GM19467 (cell line): Measurements from ENCODE around the gene DGCR8.

Source experiments
- ATAC-seq: cut with Tn5 transposase; IDR thresholded peaks from one replicate; pipeline ENCODE4 v1.9.1; 2021; ENCODE audit warnings: mild to moderate bottlenecking, moderate library complexity; ENCODE audit not compliant: unreplicated experiment

The DGCR8 gene

GRCh38 chr22:20089226-20089976 lies 9.4 kb downstream of the DGCR8 start:
- ATAC-seq = no peak

DNA sequence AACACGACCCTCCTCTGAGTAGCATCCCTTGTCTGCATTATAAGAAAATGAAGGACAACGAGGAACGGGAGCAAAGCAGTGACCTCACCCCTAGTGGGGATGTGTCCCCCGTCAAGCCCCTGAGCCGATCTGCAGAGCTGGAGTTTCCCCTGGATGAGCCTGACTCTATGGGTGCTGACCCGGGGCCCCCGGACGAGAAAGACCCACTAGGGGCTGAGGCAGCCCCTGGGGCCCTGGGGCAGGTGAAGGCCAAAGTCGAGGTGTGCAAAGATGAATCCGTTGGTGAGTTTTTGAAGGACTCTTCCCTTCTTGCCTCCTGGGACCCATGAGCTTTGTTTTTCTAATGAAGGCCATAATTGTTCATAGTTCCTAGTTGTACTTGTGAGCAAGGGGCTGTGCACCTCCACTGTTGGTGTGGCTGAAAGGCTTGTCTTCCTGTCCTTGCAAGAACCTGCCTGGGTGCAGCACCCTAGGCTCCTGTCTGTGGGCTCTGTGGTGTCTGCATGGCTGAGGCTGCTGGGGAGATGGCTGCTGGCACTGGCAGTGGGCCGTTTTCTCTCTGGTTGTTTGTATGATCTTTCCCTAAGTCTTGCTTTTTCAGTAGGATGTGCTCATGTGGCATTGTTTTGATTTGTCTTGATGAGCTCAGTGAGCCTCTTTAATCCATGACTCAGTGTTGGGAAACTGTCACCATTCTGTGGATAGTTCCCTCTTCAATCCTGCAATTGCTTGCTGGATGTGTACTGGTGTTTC lies 10.1 kb downstream of the DGCR8 start:
- no peak for ATAC-seq

- ATAC-seq = no peak
Observed at GRCh38 chr22:20090730-20091240, 10.7 kb downstream of the DGCR8 start.

GRCh38 chr22:20091690-20092476 lies 11.8 kb downstream of the DGCR8 start:
- ATAC-seq = no peak

- ATAC-seq = no peak
Observed at GRCh38 chr22:20092477-20092854, 12.4 kb downstream of the DGCR8 start.

DNA sequence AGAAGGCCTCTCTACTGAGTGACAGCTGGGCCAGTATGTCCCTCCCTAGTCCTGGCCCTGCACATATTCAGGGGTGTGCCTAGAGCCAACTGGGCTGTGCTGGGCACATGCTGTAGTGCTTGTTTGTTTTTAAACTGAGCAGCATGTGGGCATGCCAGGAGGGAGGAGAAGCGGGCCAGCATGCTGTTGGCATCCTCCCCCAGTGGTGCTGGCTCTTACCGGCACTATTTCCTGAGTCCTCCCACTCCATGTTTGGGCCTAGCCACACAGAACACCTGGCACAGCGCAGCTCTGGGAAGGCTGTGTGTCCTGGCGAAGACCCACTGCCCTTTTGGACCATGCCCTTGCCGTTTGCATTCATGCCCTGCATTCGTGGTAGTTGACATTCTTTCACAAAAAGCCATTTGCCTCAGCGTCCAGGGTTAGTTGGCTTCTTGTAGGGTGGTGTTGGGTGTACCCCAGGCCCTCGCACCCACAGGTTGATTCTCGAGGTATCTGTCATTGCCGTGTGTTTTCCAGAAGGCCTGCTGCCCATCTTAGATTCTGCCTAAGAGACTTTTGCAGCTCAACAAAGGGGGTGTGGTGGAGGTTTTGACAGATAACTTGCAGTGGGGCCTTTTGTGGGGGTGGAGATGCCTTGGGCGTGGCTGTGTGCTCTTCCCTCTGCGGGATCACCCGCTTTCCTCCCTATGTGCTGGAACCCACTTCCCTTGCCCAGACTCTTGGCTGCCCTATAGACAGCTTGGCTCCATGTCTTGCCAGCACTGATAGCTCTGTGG lies 13.6 kb downstream of the DGCR8 start:
- no peak for ATAC-seq

- no peak for ATAC-seq
Observed at GRCh38 chr22:20094197-20094807, 14.3 kb downstream of the DGCR8 start.

- no peak for ATAC-seq
Observed at GRCh38 chr22:20095521-20095920, 15.5 kb downstream of the DGCR8 start.

- no peak for ATAC-seq
Observed at GRCh38 chr22:20096574-20097420, 16.8 kb downstream of the DGCR8 start.

DNA sequence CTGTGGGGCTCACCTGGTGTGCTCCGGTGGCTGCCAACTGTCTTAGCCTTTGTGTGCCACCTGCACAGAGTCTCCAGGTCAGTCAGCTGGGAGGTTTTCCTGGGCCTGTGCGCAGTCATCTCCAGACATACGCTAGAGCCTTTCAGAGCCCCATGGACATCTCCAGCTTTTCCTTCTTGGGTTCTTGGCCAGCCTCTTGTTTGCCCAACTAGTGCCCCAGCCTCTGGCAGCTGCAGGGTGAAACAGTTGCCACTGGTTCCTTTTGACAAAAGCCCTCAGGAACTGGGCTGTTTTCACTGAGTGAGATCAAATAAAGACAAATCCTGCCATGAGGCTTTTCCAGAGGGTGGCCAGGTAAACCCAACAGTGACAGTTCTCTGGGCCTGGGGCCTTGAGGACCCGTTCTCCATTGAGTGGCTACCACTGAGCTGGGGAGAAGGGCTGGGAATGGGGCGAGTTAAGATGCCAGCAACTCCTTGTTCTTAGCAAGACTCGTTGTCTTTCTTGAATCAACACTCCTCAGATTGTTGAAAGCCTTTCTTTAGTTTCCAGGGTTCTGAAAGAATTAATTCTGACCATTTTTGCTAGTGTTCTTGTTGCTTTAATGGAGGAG lies 19.2 kb downstream of the DGCR8 start:
- ATAC-seq = no peak

DNA sequence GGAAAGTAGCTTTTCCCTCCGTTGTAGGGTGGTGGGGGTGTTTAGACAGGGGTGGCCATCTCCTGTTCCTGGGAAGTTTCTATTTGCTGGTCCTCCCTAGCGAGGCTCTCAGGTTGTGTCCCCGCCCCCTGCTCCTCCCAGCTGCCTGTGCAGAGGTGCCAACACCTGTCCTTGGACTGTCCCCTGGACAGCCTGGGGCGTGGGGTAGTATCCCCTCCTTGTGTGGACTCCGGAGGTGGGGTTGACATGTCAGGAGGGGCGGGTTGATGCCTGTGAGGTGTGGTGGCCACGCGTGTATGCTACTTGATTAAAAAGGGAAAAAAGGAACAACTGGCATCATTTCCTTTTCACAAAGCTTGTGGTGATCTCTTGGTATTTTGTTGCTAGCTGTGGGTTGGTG lies 21.6 kb downstream of the DGCR8 start:
- no peak for ATAC-seq

GRCh38 chr22:20102203-20102780 lies 22.3 kb downstream of the DGCR8 start:
- ATAC-seq = no peak

GRCh38 chr22:20105456-20106204 lies 25.6 kb downstream of the DGCR8 start:
- ATAC-seq = no peak

DNA sequence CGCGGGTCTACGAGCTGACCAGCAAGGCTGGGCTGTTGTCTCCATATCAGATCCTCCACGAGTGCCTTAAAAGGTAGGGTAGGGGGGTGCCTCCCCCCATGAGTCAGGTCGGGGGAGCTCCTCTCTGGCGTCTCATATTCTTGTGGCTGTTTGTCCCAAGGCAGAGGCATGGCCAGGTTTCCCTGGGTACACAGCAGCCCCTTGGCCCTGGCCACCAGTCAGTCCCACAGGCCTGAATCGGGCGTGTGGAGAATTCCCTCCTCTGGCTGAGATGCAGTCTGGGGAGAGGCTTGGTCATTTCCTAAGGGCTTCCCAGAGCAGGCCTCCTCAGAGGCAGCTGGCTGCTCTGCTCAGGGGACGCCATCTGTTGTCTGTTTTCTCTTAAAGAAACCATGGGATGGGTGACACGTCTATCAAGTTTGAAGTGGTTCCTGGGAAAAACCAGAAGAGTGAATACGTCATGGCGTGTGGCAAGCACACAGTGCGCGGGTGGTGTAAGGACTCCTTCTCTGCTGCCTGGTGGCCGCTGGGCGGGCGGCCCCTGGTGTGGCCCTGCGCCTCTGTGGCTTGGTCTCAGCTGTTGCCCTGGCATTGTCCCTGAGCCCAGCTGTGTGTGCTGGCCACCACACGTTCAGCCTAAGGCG lies 26.3 kb downstream of the DGCR8 start:
- no peak for ATAC-seq

DNA sequence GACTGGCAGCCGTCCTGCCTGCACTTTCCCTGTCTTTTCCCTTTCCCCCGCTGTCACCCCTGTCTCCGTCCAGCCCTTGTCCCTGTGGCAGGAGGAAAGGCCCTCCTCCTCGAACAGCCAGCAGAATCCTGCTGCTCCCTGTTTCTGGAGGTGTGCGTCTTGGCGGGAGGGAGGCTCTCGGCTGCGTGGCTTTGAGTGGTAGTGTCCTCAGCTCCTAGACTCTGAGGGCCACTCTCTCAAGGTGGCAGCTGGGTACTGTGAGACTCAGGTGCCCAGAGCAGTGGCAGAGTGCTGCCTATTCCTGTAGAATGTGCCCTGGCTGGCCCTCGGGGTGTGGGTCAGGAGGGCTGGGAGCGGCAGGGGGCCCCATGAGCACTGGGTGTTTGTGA lies 26.8 kb downstream of the DGCR8 start:
- ATAC-seq = no peak

GRCh38 chr22:20107471-20107901 lies 27.4 kb downstream of the DGCR8 start:
- no peak for ATAC-seq
